B cell (primary cell): ENCODE data around the gene HTRA3. TPM values are rescaled to one million over a fixed set of nuclear protein-coding genes. Genes with fewer than 3 reads are reported as not detected.

Experiments
- ATAC-seq: fragments of 200-7000 bp; cut with Tn5 transposase; one replicate; pipeline ENCODE4 v1.10.0; 2021; ENCODE audit warnings: low read depth, mild to moderate bottlenecking, moderate number of reproducible peaks, moderate library complexity
- CTCF ChIA-PET: fragments of 350-600 bp; sonication (Branson Sonifier 250); formaldehyde crosslinking; loops from one replicate; lab custom pipeline; 2021; ENCODE audit warnings: antibody characterized with exemption, inconsistent platforms; lab: Charles Lee
- POLR2A ChIA-PET: fragments of 350-600 bp; sonication (Branson Sonifier 250); formaldehyde crosslinking; loops from one replicate; lab custom pipeline; 2021; ENCODE audit warnings: antibody characterized with exemption; lab: Charles Lee
- DNase-seq: peaks from one replicate; pipeline ENCODE4 v3.0.0; 2013
- H2AFZ ChIP-seq: 2 replicates; pipeline ENCODE4 v1.6.1; 2012; ENCODE audit warnings: mild to moderate bottlenecking, low read depth, low read length; ENCODE audit not compliant: insufficient read depth, poor library complexity, severe bottlenecking
- H3K27ac ChIP-seq, 2 donors: 1 replicate in 1 of 2; 2 replicates in 1 of 2; pipeline ENCODE4 v1.5.1; 2012 to 2013; ENCODE audit warnings: low read length in 2 of 2, mild to moderate bottlenecking in 2 of 2, moderate library complexity in 1 of 2
- H3K27me3 ChIP-seq, 4 experiments: fragments of 200-600 bp in 1 of 4; sonication (generic) in 1 of 4; replicated peaks in 1 of 4; 1 replicate in 2 of 4; 2 replicates in 2 of 4; pipeline versions ENCODE4 v1.6.1 to v1.7.0; 2013 to 2016; ENCODE audit warnings: low read length in 3 of 4, mild to moderate bottlenecking in 2 of 4, mixed read lengths in 1 of 4, moderate library complexity in 1 of 4; ENCODE audit not compliant: insufficient read depth in 4 of 4, control insufficient read depth in 3 of 4; ENCODE audit errors: control extremely low read depth in 1 of 4
- H3K36me3 ChIP-seq, 2 experiments: replicated peaks in 1 of 2; 1 replicate in 1 of 2; 2 replicates in 1 of 2; pipeline versions ENCODE4 v1.6.1 to v1.7.1; 2013; ENCODE audit warnings: low read length in 1 of 2; ENCODE audit not compliant: insufficient read depth in 2 of 2, control insufficient read depth in 1 of 2; ENCODE audit errors: control extremely low read depth in 1 of 2, extremely low read depth in 1 of 2
- H3K4me1 ChIP-seq, 2 donors: fragments of 200-600 bp in 1 of 2; sonication (generic) in 1 of 2; 1 replicate in 1 of 2; 2 replicates in 1 of 2; pipeline versions ENCODE4 v1.5.1 to v1.6.1; 2013 to 2017; ENCODE audit warnings: low read length in 2 of 2; ENCODE audit not compliant: control insufficient read depth in 2 of 2, insufficient read depth in 2 of 2
- H3K4me2 ChIP-seq: replicated peaks from 2 replicates; pipeline ENCODE3; 2012; ENCODE audit warnings: mild to moderate bottlenecking, low read depth, low read length; ENCODE audit not compliant: poor library complexity, severe bottlenecking
- H3K4me3 ChIP-seq, 5 experiments: fragments of 200-600 bp in 1 of 5; sonication (generic) in 1 of 5; 1 replicate in 3 of 5; 2 replicates in 2 of 5; pipeline versions ENCODE4 v1.5.1 to v1.7.0; 2011 to 2016; ENCODE audit warnings: low read length in 4 of 5, mild to moderate bottlenecking in 4 of 5, low read depth in 2 of 5, control low read depth in 1 of 5, moderate library complexity in 1 of 5; ENCODE audit not compliant: insufficient read depth in 1 of 5; ENCODE audit errors: control extremely low read depth in 1 of 5, extremely low read depth in 1 of 5
- H3K79me2 ChIP-seq: fragments of 200-600 bp; sonication (generic); one replicate; pipeline ENCODE4 v1.6.0; 2016; ENCODE audit warnings: low read length; ENCODE audit not compliant: control insufficient read depth, insufficient read depth
- H3K9ac ChIP-seq: fragments of 200-600 bp; sonication (generic); 2 replicates; pipeline ENCODE4 v1.6.1; 2017; ENCODE audit warnings: mild to moderate bottlenecking, low read length, moderate library complexity
- H3K9me3 ChIP-seq, 3 donors: one replicate each; pipeline versions ENCODE4 v1.6.1 to v1.7.1; 2013; ENCODE audit warnings: low read length in 2 of 3; ENCODE audit not compliant: control insufficient read depth in 2 of 3, insufficient read depth in 1 of 3; ENCODE audit errors: control extremely low read depth in 1 of 3
- H4K20me1 ChIP-seq: 2 replicates; pipeline ENCODE4 v1.6.0; 2012; ENCODE audit warnings: mild to moderate bottlenecking, low read length; ENCODE audit not compliant: insufficient read depth, control insufficient read depth, poor library complexity, severe bottlenecking
- H3K27ac Mint-ChIP-seq: one replicate; pipeline ENCODE4 v1.8.0; 2021; ENCODE audit warnings: mixed read lengths
- H3K27me3 Mint-ChIP-seq: one replicate; pipeline ENCODE4 v1.8.0; 2021; ENCODE audit warnings: mixed read lengths
- H3K4me1 Mint-ChIP-seq: one replicate; pipeline ENCODE4 v1.8.0; 2021; ENCODE audit warnings: mixed read lengths
- H3K4me3 Mint-ChIP-seq: one replicate; pipeline ENCODE4 v1.8.0; 2021; ENCODE audit warnings: mixed read lengths
- H3K9me3 Mint-ChIP-seq: one replicate; pipeline ENCODE4 v1.8.0; 2022; ENCODE audit warnings: mixed read lengths; ENCODE audit not compliant: insufficient read depth
- CTCF ChIP-seq: fragments of 200-600 bp; IDR thresholded peaks from one replicate; pipeline ENCODE4 v1.8.0; 2022; ENCODE audit warnings: antibody characterized with exemption, mild to moderate bottlenecking
- EZH2 ChIP-seq: IDR thresholded peaks from 2 replicates; pipeline ENCODE4 v1.6.1; 2012; ENCODE audit warnings: borderline replicate concordance, low read depth, mild to moderate bottlenecking, moderate library complexity, low read length; ENCODE audit not compliant: insufficient read depth, poor library complexity, severe bottlenecking
- WGBS: methylation state at CpG from one replicate; pipeline ENCODE4 v1.1.5; 2013; ENCODE audit warnings: missing lambda C conversion rate; ENCODE audit not compliant: insufficient coverage; 5-methylcytosine and 5-hydroxymethylcytosine counted together
- intact Hi-C: fragments of 100-400 bp; cut with micrococcal nuclease; formaldehyde crosslinking; loops from one replicate; pipeline ENCODE4 v1.10.0; 2022
- polyA plus RNA-seq: library from polyadenylated mRNA; depleted of rRNA; stranded (reverse); fragments of >200 nt; gene quantifications from 2 replicates; pipeline ENCODE4 v1.2.3, GENCODE V29; 2012
- total RNA-seq, 2 donors: library from RNA; stranded (reverse); fragments of 120-200 nt in 1 of 2; gene quantifications; 1 replicate in 1 of 2; 2 replicates in 1 of 2; pipeline versions ENCODE4 v1.2.3 to v1.2.4, GENCODE V29; 2013 to 2022

The HTRA3 gene
- total and polyA plus RNA-seq, 2 donors (not counting 1 experiment from before 2014, with no cell fraction given) = not detected

GRCh38 chr4:8238036-8238511 is 31.5 kb upstream of the HTRA3 start:
- POLR2A ChIA-PET = interaction anchor here (2.0 kb wide), 2 partner anchors 9 to 39 kb away, joined by 6 to 9 read pairs; partner anchors contain the start of gene SH3TC1
- Histone ChIP-seq H3K4me2 (no peak overlapping the region), H3K36me3 (peaks cover 16 to 85% of the 10 kb centered on the region in 2 experiments), H3K27me3 (no peaks in the 10 kb centered on the region), H2AFZ (no peak overlapping the region), H3K27ac (peak overlapping the region in 1 of 2 donors; percentile 63), H4K20me1 (peaks cover 87% of the 10 kb centered on the region), H3K79me2 (peaks cover 29% of the 10 kb centered on the region), H3K4me1 (peaks cover 0 to 40% of the 10 kb centered on the region in 2 donors), H3K9me3 (peaks cover 0 to 7% (median 0%) of the 10 kb centered on the region in 3 donors), H3K9ac (no peak overlapping the region), H3K4me3 (no peak overlapping the region)
- H3K27ac Mint-ChIP-seq = peak overlapping the region; percentile 32
- peak; percentile 76 for DNase-seq
- peaks cover 24% of the 10 kb centered on the region for H3K4me1 Mint-ChIP-seq
- WGBS = 65% methylated on average over 13 of the region's 14 CpGs
- CTCF ChIA-PET = interaction anchor here (0.8 to 2.4 kb wide), 5 partner anchors 9 to 433 kb away, joined by 3 to 11 read pairs (median 6); partner anchors contain the start of gene SH3TC1
- H3K27me3 Mint-ChIP-seq = no peaks in the 10 kb centered on the region
- ATAC-seq = peak; percentile 72
- no peaks in the 10 kb centered on the region for H3K9me3 Mint-ChIP-seq
- H3K4me3 Mint-ChIP-seq = no peak overlapping the region
- TF ChIP-seq EZH2 = no peak
- no peak for TF ChIP-seq CTCF
- intact Hi-C loops = loop anchor here (1.0 kb wide), 1 partner anchor 9 kb away; no protein-coding TSS in a partner anchor

DNA sequence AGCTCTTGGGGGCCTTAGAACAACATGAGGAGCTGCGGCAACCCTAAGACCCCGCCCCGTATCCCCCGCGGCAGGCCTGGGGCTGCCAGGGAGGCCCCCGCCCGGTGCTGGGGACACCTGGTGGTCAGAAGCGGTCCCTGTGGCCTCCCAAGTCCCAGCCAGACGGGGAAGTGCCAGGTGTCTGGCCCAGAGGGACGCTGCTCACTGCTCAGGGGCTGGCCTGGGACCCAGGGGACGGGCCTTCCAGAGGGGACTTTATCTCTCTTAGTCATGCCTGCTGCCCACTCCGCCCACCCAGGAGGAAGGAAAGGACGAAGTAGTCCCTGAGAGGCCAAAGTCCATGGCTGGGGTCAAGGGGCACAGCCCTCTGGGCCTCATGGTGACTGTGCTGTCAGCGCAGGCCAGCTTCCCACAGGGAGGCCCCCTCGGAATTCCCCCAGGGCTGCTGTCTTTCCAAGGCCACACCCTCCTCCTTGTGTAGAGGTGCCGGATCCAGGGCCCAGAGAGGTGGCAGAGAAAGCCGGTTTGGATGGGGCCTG is 31.0 kb upstream of the HTRA3 start:
- peak overlapping the region; percentile 53 for H3K27ac Mint-ChIP-seq
- ChIA-PET POLR2A (interaction anchor here (2.0 kb wide), 2 partner anchors 10 to 40 kb away, joined by 6 to 9 read pairs; partner anchors contain the start of gene SH3TC1), CTCF (interaction anchor here (1.0 to 2.4 kb wide), 4 partner anchors 10 to 62 kb away, joined by 3 to 11 read pairs (median 6); partner anchors contain the start of gene SH3TC1)
- Histone ChIP-seq H4K20me1 (peaks cover 83% of the 10 kb centered on the region), H3K4me2 (no peak overlapping the region), H2AFZ (no peak overlapping the region), H3K79me2 (peaks cover 24% of the 10 kb centered on the region), H3K4me1 (peaks cover 0 to 40% of the 10 kb centered on the region in 2 donors), H3K4me3 (no peak overlapping the region), H3K9me3 (peaks cover 0 to 7% (median 0%) of the 10 kb centered on the region in 3 donors), H3K27me3 (no peaks in the 10 kb centered on the region), H3K36me3 (peaks cover 12 to 80% of the 10 kb centered on the region in 2 experiments), H3K27ac (peak overlapping the region in 1 of 2 donors; percentile 63), H3K9ac (no peak overlapping the region)
- peak; percentile 38 for DNase-seq
- no peaks in the 10 kb centered on the region for H3K27me3 Mint-ChIP-seq
- H3K4me1 Mint-ChIP-seq = peaks cover 24% of the 10 kb centered on the region
- ATAC-seq = peak; percentile 29
- TF ChIP-seq EZH2 = no peak
- TF ChIP-seq CTCF = no peak
- H3K9me3 Mint-ChIP-seq = no peaks in the 10 kb centered on the region
- intact Hi-C loops = loop anchor here (1.0 kb wide), 1 partner anchor 9 kb away; no protein-coding TSS in a partner anchor
- 65% methylated on average over 16 of the region's 17 CpGs for WGBS
- H3K4me3 Mint-ChIP-seq = no peak overlapping the region
